ENCODE data around the gene EPHB1.
"Not testable (repeated sequence)": the region's sequence is repeated elsewhere in the genome, so short reads cannot be mapped to it uniquely, and the experiment has no call there.

Gene EPHB1

GRCh38 chr3:134970895-134971294 is 175.8 kb downstream of the EPHB1 start:
- Histone ChIP-seq H3K9me3 (ENCODE audit: control insufficient read depth, low read depth, low read length) (no peaks in the 10 kb centered on the region), H3K36me3 (ENCODE audit: control insufficient read depth, low read depth, low read length) (no peaks in the 10 kb centered on the region), H3K4me3 (ENCODE audit: low read length) (no peak overlapping the region), H3K27ac (ENCODE audit: low read length) (no peak overlapping the region), H3K9ac (ENCODE audit: low read length) (no peak overlapping the region), H3K4me1 (ENCODE audit: control insufficient read depth, low read depth, low read length) (peaks cover 3% of the 10 kb centered on the region), H3K27me3 (ENCODE audit: control insufficient read depth, insufficient read depth, low read length) (no peaks in the 10 kb centered on the region)

GRCh38 chr3:134971306-134971705 is 176.2 kb downstream of the EPHB1 start:
- no peak overlapping the region for H3K27ac ChIP-seq (ENCODE audit: low read length)
- H3K9ac ChIP-seq (ENCODE audit: low read length): no peak overlapping the region
- H3K4me1 ChIP-seq (ENCODE audit: control insufficient read depth, low read depth, low read length): no peaks in the 10 kb centered on the region
- H3K36me3 ChIP-seq (ENCODE audit: control insufficient read depth, low read depth, low read length): no peaks in the 10 kb centered on the region
- H3K9me3 ChIP-seq (ENCODE audit: control insufficient read depth, low read depth, low read length): no peaks in the 10 kb centered on the region
- H3K27me3 ChIP-seq (ENCODE audit: control insufficient read depth, insufficient read depth, low read length): no peaks in the 10 kb centered on the region
- H3K4me3 ChIP-seq (ENCODE audit: low read length): no peak overlapping the region

GRCh38 chr3:134971907-134972306 is 176.8 kb downstream of the EPHB1 start:
- not testable (repeated sequence) for H3K36me3 ChIP-seq (ENCODE audit: control insufficient read depth, low read depth, low read length); H3K9ac ChIP-seq (ENCODE audit: low read length); H3K4me1 ChIP-seq (ENCODE audit: control insufficient read depth, low read depth, low read length); H3K27ac ChIP-seq (ENCODE audit: low read length); H3K9me3 ChIP-seq (ENCODE audit: control insufficient read depth, low read depth, low read length); H3K4me3 ChIP-seq (ENCODE audit: low read length); H3K27me3 ChIP-seq (ENCODE audit: control insufficient read depth, insufficient read depth, low read length)

- Histone ChIP-seq H3K9me3 (ENCODE audit: control insufficient read depth, low read depth, low read length) (no peaks in the 10 kb centered on the region), H3K27me3 (ENCODE audit: control insufficient read depth, insufficient read depth, low read length) (no peaks in the 10 kb centered on the region)
Observed at GRCh38 chr3:134972836-134973455, 177.9 kb downstream of the EPHB1 start.

GRCh38 chr3:134974624-134975023 is 179.6 kb downstream of the EPHB1 start:
- no peak overlapping the region for H3K4me3 ChIP-seq (ENCODE audit: low read length)
- H3K36me3 ChIP-seq (ENCODE audit: control insufficient read depth, low read depth, low read length): no peaks in the 10 kb centered on the region
- H3K9ac ChIP-seq (ENCODE audit: low read length): no peak overlapping the region
- H3K9me3 ChIP-seq (ENCODE audit: control insufficient read depth, low read depth, low read length): no peaks in the 10 kb centered on the region
- H3K4me1 ChIP-seq (ENCODE audit: control insufficient read depth, low read depth, low read length): no peaks in the 10 kb centered on the region
- H3K27ac ChIP-seq (ENCODE audit: low read length): no peak overlapping the region
- H3K27me3 ChIP-seq (ENCODE audit: control insufficient read depth, insufficient read depth, low read length): no peaks in the 10 kb centered on the region

More at GRCh38 chr3:134972836-134973455, 177.9 kb downstream of the EPHB1 start:
- H3K4me1 ChIP-seq (ENCODE audit: control insufficient read depth, low read depth, low read length): no peaks in the 10 kb centered on the region
- no peaks in the 10 kb centered on the region for H3K36me3 ChIP-seq (ENCODE audit: control insufficient read depth, low read depth, low read length)
- no peak overlapping the region for H3K4me3 ChIP-seq (ENCODE audit: low read length)
- H3K9ac ChIP-seq (ENCODE audit: low read length): no peak overlapping the region
- no peak overlapping the region for H3K27ac ChIP-seq (ENCODE audit: low read length)

GRCh38 chr3:134976948-134977347 is 181.9 kb downstream of the EPHB1 start:
- Histone ChIP-seq H3K9me3 (ENCODE audit: control insufficient read depth, low read depth, low read length) (no peaks in the 10 kb centered on the region), H3K27ac (ENCODE audit: low read length) (no peak overlapping the region), H3K36me3 (ENCODE audit: control insufficient read depth, low read depth, low read length) (no peaks in the 10 kb centered on the region), H3K4me3 (ENCODE audit: low read length) (no peak overlapping the region), H3K4me1 (ENCODE audit: control insufficient read depth, low read depth, low read length) (no peaks in the 10 kb centered on the region), H3K9ac (ENCODE audit: low read length) (no peak overlapping the region), H3K27me3 (ENCODE audit: control insufficient read depth, insufficient read depth, low read length) (no peaks in the 10 kb centered on the region)

GRCh38 chr3:134978658-134979057 is 183.6 kb downstream of the EPHB1 start:
- Histone ChIP-seq H3K27ac (ENCODE audit: low read length) (no peak overlapping the region), H3K4me3 (ENCODE audit: low read length) (no peak overlapping the region), H3K27me3 (ENCODE audit: control insufficient read depth, insufficient read depth, low read length) (no peaks in the 10 kb centered on the region), H3K9me3 (ENCODE audit: control insufficient read depth, low read depth, low read length) (no peaks in the 10 kb centered on the region), H3K4me1 (ENCODE audit: control insufficient read depth, low read depth, low read length) (no peaks in the 10 kb centered on the region), H3K9ac (ENCODE audit: low read length) (no peak overlapping the region), H3K36me3 (ENCODE audit: control insufficient read depth, low read depth, low read length) (no peaks in the 10 kb centered on the region)

- H3K9me3 ChIP-seq (ENCODE audit: control insufficient read depth, low read depth, low read length): no peaks in the 10 kb centered on the region
- no peak overlapping the region for H3K4me3 ChIP-seq (ENCODE audit: low read length)
- H3K36me3 ChIP-seq (ENCODE audit: control insufficient read depth, low read depth, low read length): no peaks in the 10 kb centered on the region
- peaks cover 6% of the 10 kb centered on the region for H3K4me1 ChIP-seq (ENCODE audit: control insufficient read depth, low read depth, low read length)
- H3K27ac ChIP-seq (ENCODE audit: low read length): no peak overlapping the region
- H3K9ac ChIP-seq (ENCODE audit: low read length): no peak overlapping the region
- H3K27me3 ChIP-seq (ENCODE audit: control insufficient read depth, insufficient read depth, low read length): no peaks in the 10 kb centered on the region
Observed at GRCh38 chr3:134985864-134986715, 191.0 kb downstream of the EPHB1 start.

GRCh38 chr3:134988666-134989065 is 193.6 kb downstream of the EPHB1 start:
- no peaks in the 10 kb centered on the region for H3K36me3 ChIP-seq (ENCODE audit: control insufficient read depth, low read depth, low read length)
- no peaks in the 10 kb centered on the region for H3K9me3 ChIP-seq (ENCODE audit: control insufficient read depth, low read depth, low read length)
- H3K4me1 ChIP-seq (ENCODE audit: control insufficient read depth, low read depth, low read length): peaks cover 21% of the 10 kb centered on the region
- no peaks in the 10 kb centered on the region for H3K27me3 ChIP-seq (ENCODE audit: control insufficient read depth, insufficient read depth, low read length)
- H3K27ac ChIP-seq (ENCODE audit: low read length): no peak overlapping the region
- no peak overlapping the region for H3K4me3 ChIP-seq (ENCODE audit: low read length)
- no peak overlapping the region for H3K9ac ChIP-seq (ENCODE audit: low read length)

- no peak overlapping the region for H3K9ac ChIP-seq (ENCODE audit: low read length)
- H3K4me3 ChIP-seq (ENCODE audit: low read length): no peak overlapping the region
- H3K27me3 ChIP-seq (ENCODE audit: control insufficient read depth, insufficient read depth, low read length): no peaks in the 10 kb centered on the region
- no peaks in the 10 kb centered on the region for H3K9me3 ChIP-seq (ENCODE audit: control insufficient read depth, low read depth, low read length)
- no peak overlapping the region for H3K27ac ChIP-seq (ENCODE audit: low read length)
- H3K4me1 ChIP-seq (ENCODE audit: control insufficient read depth, low read depth, low read length): peaks cover 21% of the 10 kb centered on the region
- H3K36me3 ChIP-seq (ENCODE audit: control insufficient read depth, low read depth, low read length): no peaks in the 10 kb centered on the region
Observed at GRCh38 chr3:134991003-134991402, 195.9 kb downstream of the EPHB1 start.

- H3K4me3 ChIP-seq (ENCODE audit: low read length): no peak overlapping the region
- no peak overlapping the region for H3K9ac ChIP-seq (ENCODE audit: low read length)
- no peaks in the 10 kb centered on the region for H3K27me3 ChIP-seq (ENCODE audit: control insufficient read depth, insufficient read depth, low read length)
- no peaks in the 10 kb centered on the region for H3K36me3 ChIP-seq (ENCODE audit: control insufficient read depth, low read depth, low read length)
- no peaks in the 10 kb centered on the region for H3K9me3 ChIP-seq (ENCODE audit: control insufficient read depth, low read depth, low read length)
- H3K4me1 ChIP-seq (ENCODE audit: control insufficient read depth, low read depth, low read length): peaks cover 21% of the 10 kb centered on the region
- H3K27ac ChIP-seq (ENCODE audit: low read length): no peak overlapping the region
Observed at GRCh38 chr3:134991472-134992010, 196.5 kb downstream of the EPHB1 start.
